Neuronal stem cell (in vitro differentiated cells): ENCODE measurements around the gene EFS.

Experiments used
- DNase-seq: peaks from one replicate; pipeline ENCODE4 v3.0.0-alpha.2; 2013; ENCODE audit warnings: low spot score
- H2AFZ ChIP-seq: one replicate; pipeline ENCODE4 v1.6.1; 2013; ENCODE audit warnings: mild to moderate bottlenecking, low read length, inconsistent platforms
- H2AK5ac ChIP-seq: 2 replicates; pipeline ENCODE4 v1.6.1; 2013; ENCODE audit warnings: low read depth, mild to moderate bottlenecking, inconsistent platforms, low read length, moderate library complexity, mixed read lengths
- H2BK120ac ChIP-seq: 2 replicates; pipeline ENCODE4 v1.6.1; 2013; ENCODE audit warnings: low read depth, mild to moderate bottlenecking, inconsistent platforms, low read length, moderate library complexity, mixed read lengths
- H2BK12ac ChIP-seq: one replicate; pipeline ENCODE4 v1.6.1; 2013; ENCODE audit warnings: low read length, inconsistent platforms
- H2BK15ac ChIP-seq: 2 replicates; pipeline ENCODE4 v1.6.1; 2013; ENCODE audit warnings: mild to moderate bottlenecking, low read length, inconsistent platforms, mixed read lengths
- H2BK5ac ChIP-seq: one replicate; pipeline ENCODE4 v1.6.1; 2013; ENCODE audit warnings: inconsistent platforms, mild to moderate bottlenecking, low read length, moderate library complexity
- H3K14ac ChIP-seq: one replicate; pipeline ENCODE4 v1.6.1; 2013; ENCODE audit warnings: low read length, inconsistent platforms
- H3K18ac ChIP-seq: 2 replicates; pipeline ENCODE4 v1.6.1; 2013; ENCODE audit warnings: low read length, inconsistent platforms
- H3K23ac ChIP-seq: 2 replicates; pipeline ENCODE4 v1.6.1; 2013; ENCODE audit warnings: low read depth, mild to moderate bottlenecking, mixed read lengths, low read length, inconsistent platforms; ENCODE audit not compliant: poor library complexity
- H3K27ac ChIP-seq: replicated peaks from 3 replicates; pipeline ENCODE4 v1.5.1; 2013; ENCODE audit warnings: low read length, inconsistent platforms
- H3K27me3 ChIP-seq, 3 experiments: 2 replicates each; pipeline ENCODE4 v1.6.1; 2013; ENCODE audit warnings: low read length in 3 of 3, mild to moderate bottlenecking in 2 of 3, inconsistent platforms in 1 of 3, low read depth in 1 of 3, mixed read lengths in 1 of 3, moderate library complexity in 1 of 3; ENCODE audit not compliant: control insufficient read depth in 3 of 3, insufficient read depth in 3 of 3
- H3K36me3 ChIP-seq, 2 donors: replicated peaks in 1 of 2; 2 replicates each; pipeline ENCODE4 v1.6.1; 2013; ENCODE audit warnings: low read length in 2 of 2; ENCODE audit not compliant: control insufficient read depth in 2 of 2, insufficient read depth in 2 of 2
- H3K4ac ChIP-seq: 2 replicates; pipeline ENCODE4 v1.6.1; 2013; ENCODE audit warnings: inconsistent platforms, mild to moderate bottlenecking, low read length, moderate library complexity
- H3K4me1 ChIP-seq, 2 donors: 1 replicate in 1 of 2; 2 replicates in 1 of 2; pipeline ENCODE4 v1.6.1; 2013; ENCODE audit warnings: low read length in 2 of 2, low read depth in 1 of 2; ENCODE audit not compliant: control insufficient read depth in 2 of 2, insufficient read depth in 1 of 2
- H3K4me2 ChIP-seq: one replicate; pipeline ENCODE4 v1.6.1; 2013; ENCODE audit warnings: mild to moderate bottlenecking, low read length, inconsistent platforms; ENCODE audit not compliant: insufficient read depth, poor library complexity, severe bottlenecking
- H3K4me3 ChIP-seq, 2 donors: 2 replicates each; pipeline ENCODE4 v1.5.1; 2013; ENCODE audit warnings: low read length in 2 of 2, mild to moderate bottlenecking in 2 of 2, inconsistent platforms in 1 of 2, moderate library complexity in 1 of 2
- H3K79me1 ChIP-seq: one replicate; pipeline ENCODE4 v1.6.1; 2013; ENCODE audit warnings: low read depth, mild to moderate bottlenecking, inconsistent platforms, low read length, moderate library complexity
- H3K9ac ChIP-seq: one replicate; pipeline ENCODE4 v1.6.1; 2013; ENCODE audit warnings: mild to moderate bottlenecking, low read depth, low read length, inconsistent platforms; ENCODE audit not compliant: poor library complexity
- H3K9me3 ChIP-seq, 2 donors: replicated peaks in 1 of 2; 2 replicates each; pipeline versions ENCODE3 to v1.6.1; 2013; ENCODE audit warnings: low read length in 2 of 2, mild to moderate bottlenecking in 2 of 2, inconsistent platforms in 1 of 2, low read depth in 1 of 2, mixed read lengths in 1 of 2, moderate library complexity in 1 of 2; ENCODE audit not compliant: control insufficient read depth in 2 of 2, insufficient read depth in 1 of 2
- H4K8ac ChIP-seq: one replicate; pipeline ENCODE4 v1.6.1; 2013; ENCODE audit warnings: low read depth, mild to moderate bottlenecking, inconsistent platforms, low read length, moderate library complexity
- H4K91ac ChIP-seq: one replicate; pipeline ENCODE4 v1.6.1; 2013; ENCODE audit warnings: low read length, low read depth, mild to moderate bottlenecking, inconsistent platforms; ENCODE audit not compliant: poor library complexity
- WGBS, 2 donors: extraction: QIAGEN DNeasy Blood & Tissue Kit; methylation state at CpG; one replicate each; pipeline ENCODE4 v1.1.7; 2013; ENCODE audit warnings: missing lambda C conversion rate in 2 of 2, mixed read lengths in 1 of 2; ENCODE audit not compliant: insufficient read length in 2 of 2, insufficient replicate concordance in 1 of 2; ENCODE audit errors: extremely low coverage in 2 of 2; 5-methylcytosine and 5-hydroxymethylcytosine counted together

The EFS gene

DNA sequence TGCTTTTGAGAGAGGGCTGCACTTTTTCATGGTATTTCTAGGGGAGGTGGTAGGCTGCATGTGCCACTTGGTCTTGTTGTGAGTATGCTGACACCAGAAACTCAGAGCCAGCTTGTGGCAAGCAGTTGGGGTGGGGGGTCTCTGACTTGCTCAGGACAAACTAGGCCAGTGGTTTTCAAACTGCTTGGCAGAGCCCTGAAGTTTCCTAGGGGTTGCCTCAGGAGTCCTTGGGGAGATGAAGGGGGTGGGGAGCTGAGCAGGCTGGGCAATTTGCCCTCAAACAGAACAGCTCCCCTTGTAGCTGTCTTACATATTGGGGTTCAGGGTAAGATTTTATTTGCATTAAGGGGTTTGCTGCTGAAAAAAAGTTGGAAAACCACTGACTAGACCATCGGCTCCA lies 54.4 kb downstream of the EFS start:
- Histone ChIP-seq H3K4me3 (no peak overlapping the region), H2BK15ac (no peak overlapping the region)
- no CpG with 5 or more reads among the region's 1 CpG for WGBS, 2 donors

DNA sequence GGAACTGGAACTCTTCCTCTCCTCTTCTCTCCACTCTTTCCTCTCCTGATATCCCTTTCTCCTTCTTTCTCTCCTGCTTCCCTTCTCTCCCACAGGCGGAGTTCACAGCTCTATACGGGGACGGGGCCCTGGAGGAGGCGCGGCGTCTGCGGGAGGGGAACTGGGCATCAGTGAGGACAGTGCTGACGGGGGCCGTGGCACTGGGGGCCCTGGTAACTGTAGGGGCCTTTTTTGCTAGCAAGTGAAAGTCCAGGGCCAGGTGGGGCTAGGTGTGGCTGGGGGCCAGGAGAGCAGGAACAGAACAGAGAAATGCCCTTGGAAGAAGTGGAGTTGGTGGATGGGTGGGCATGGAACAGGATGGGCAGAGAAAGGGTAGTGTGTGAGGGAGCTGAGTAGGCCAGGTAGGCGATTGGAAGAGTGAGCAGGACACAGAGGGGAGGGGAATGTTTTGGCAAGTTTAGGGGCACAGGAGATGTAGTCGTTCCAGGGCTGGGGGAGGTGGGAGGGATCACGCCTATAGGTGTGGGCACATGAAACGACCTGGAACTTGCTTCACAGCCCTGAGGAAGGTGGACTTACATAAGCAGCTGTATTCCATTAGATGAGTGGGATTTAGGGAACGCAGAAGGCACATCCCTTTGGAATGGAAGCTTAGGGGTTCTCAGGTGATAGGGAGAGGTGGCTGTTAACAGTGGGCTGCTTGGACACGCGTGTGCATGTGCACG lies 56.1 kb downstream of the EFS start:
- Histone ChIP-seq H3K27me3 (no peaks in the 10 kb centered on the region), H2BK12ac (no peak overlapping the region), H3K4me3 (no peak overlapping the region), H3K4me2 (no peak overlapping the region), H4K91ac (no peak overlapping the region), H3K27ac (no peak overlapping the region), H3K79me1 (peaks cover 7% of the 10 kb centered on the region), H3K9me3 (peaks cover 0 to 2% of the 10 kb centered on the region in 2 donors), H3K36me3 (peaks cover 21 to 52% of the 10 kb centered on the region in 2 donors), H3K14ac (no peak overlapping the region), H2BK5ac (no peak overlapping the region), H3K9ac (peak overlapping the region; percentile 7), H3K4me1 (peaks cover 5 to 7% of the 10 kb centered on the region in 2 donors), H4K8ac (no peak overlapping the region), H3K18ac (no peak overlapping the region), H2BK120ac (no peak overlapping the region), H2BK15ac (no peak overlapping the region), H3K4ac (no peak overlapping the region), H2AFZ (no peak overlapping the region), H3K23ac (peak overlapping the region; percentile 46), H2AK5ac (no peak overlapping the region)
- DNase-seq = no peak
- WGBS, 2 donors = no CpG with 5 or more reads among the region's 17 CpGs

More for the DNA sequence above, 54.4 kb downstream of the EFS start:
- no peak overlapping the region for H2BK12ac ChIP-seq
- H3K14ac ChIP-seq = no peak overlapping the region
- H3K36me3 ChIP-seq = peaks cover 21 to 62% of the 10 kb centered on the region in 2 donors
- H4K91ac ChIP-seq = no peak overlapping the region
- H2AFZ ChIP-seq = no peak overlapping the region
- no peak for DNase-seq
- H3K27ac ChIP-seq = no peak overlapping the region
- H2AK5ac ChIP-seq = no peak overlapping the region
- peaks cover 0 to 2% of the 10 kb centered on the region in 2 donors for H3K9me3 ChIP-seq
- H3K4me2 ChIP-seq = no peak overlapping the region
- H3K18ac ChIP-seq = no peak overlapping the region
- no peaks in the 10 kb centered on the region for H3K27me3 ChIP-seq
- peaks cover 7% of the 10 kb centered on the region for H3K79me1 ChIP-seq
- H4K8ac ChIP-seq = no peak overlapping the region
- peak overlapping the region; percentile 3 for H3K23ac ChIP-seq
- H2BK120ac ChIP-seq = no peak overlapping the region
- no peak overlapping the region for H2BK5ac ChIP-seq
- H3K4ac ChIP-seq = no peak overlapping the region
- H3K4me1 ChIP-seq = peaks cover 5 to 7% of the 10 kb centered on the region in 2 donors
- no peak overlapping the region for H3K9ac ChIP-seq

- Histone ChIP-seq H3K27me3 (no peaks in the 10 kb centered on the region), H4K91ac (no peak overlapping the region), H3K9ac (no peak overlapping the region), H3K9me3 (peaks cover 0 to 2% of the 10 kb centered on the region in 2 donors), H3K36me3 (peaks cover 21 to 52% of the 10 kb centered on the region in 2 donors), H2BK120ac (no peak overlapping the region), H3K27ac (no peak overlapping the region), H3K79me1 (peaks cover 7% of the 10 kb centered on the region), H3K14ac (no peak overlapping the region), H3K18ac (no peak overlapping the region), H2BK15ac (no peak overlapping the region), H4K8ac (no peak overlapping the region), H3K4ac (no peak overlapping the region), H2BK5ac (no peak overlapping the region), H3K4me2 (peak overlapping the region; percentile 37), H3K4me3 (peak overlapping the region in 1 of 2 donors; percentile 82), H3K4me1 (peaks cover 5 to 7% of the 10 kb centered on the region in 2 donors), H2AK5ac (peak overlapping the region; percentile 20), H2BK12ac (no peak overlapping the region), H3K23ac (no peak overlapping the region), H2AFZ (no peak overlapping the region)
- DNase-seq = no peak
- WGBS, 2 donors = no CpG with 5 or more reads among the region's 22 CpGs
Observed at GRCh38 chr14:23307687-23308644, 57.0 kb downstream of the EFS start.

DNA sequence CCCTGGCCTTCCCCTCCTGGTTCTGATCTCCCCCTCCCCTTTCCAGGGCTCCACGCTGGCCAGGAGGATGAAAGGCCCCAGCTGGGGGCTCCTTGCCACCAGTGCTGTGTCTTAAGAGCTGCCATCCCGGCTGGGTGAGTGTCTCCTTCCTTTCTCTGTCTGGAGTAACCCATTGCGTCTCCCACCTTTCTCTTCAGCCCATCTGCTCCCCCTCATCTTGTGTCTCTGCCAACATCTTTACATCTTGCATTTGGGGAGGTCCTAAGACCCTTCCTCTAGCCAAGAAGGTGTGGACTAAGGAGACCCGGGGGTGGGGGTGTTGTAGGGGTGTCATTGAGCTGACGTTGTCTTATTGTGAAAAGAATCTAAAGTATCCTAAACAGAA lies 57.8 kb downstream of the EFS start:
- DNase-seq = no peak
- no peak overlapping the region for H4K8ac ChIP-seq
- peaks cover 5 to 7% of the 10 kb centered on the region in 2 donors for H3K4me1 ChIP-seq
- H3K79me1 ChIP-seq = peaks cover 7% of the 10 kb centered on the region
- peak overlapping the region; percentile 63 for H2BK5ac ChIP-seq
- no peak overlapping the region for H3K14ac ChIP-seq
- H3K4me2 ChIP-seq = peak overlapping the region; percentile 69
- no peak overlapping the region for H2BK120ac ChIP-seq
- H2BK15ac ChIP-seq = no peak overlapping the region
- H2AFZ ChIP-seq = peak overlapping the region; percentile 82
- peak overlapping the region; percentile 74 for H3K27ac ChIP-seq
- no peak overlapping the region for H4K91ac ChIP-seq
- H3K4ac ChIP-seq = no peak overlapping the region
- H2AK5ac ChIP-seq = no peak overlapping the region
- H3K23ac ChIP-seq = no peak overlapping the region
- peaks cover 21 to 49% of the 10 kb centered on the region in 2 donors for H3K36me3 ChIP-seq
- H3K27me3 ChIP-seq = no peaks in the 10 kb centered on the region
- peak overlapping the region; percentile 82 to 89 for H3K4me3 ChIP-seq
- H3K9ac ChIP-seq = peak overlapping the region; percentile 78
- peaks cover 0 to 2% of the 10 kb centered on the region in 2 donors for H3K9me3 ChIP-seq
- H3K18ac ChIP-seq = peak overlapping the region; percentile 8
- no CpG with 5 or more reads among the region's 5 CpGs for WGBS, 2 donors
- no peak overlapping the region for H2BK12ac ChIP-seq
